Activated T-helper 1 cell treated with anti-CD3 and anti-CD28 coated beads, Interleukin-12 subunit alpha, Interleukin-12 subunit beta, Interleukin-2, Interleukin-4 antibody, amounts not matched to agents 30 ng/mL and 10 ng/mL and 1 ng/mL, durations not matched to agents 14 hours and 24 hours and 36 hours (primary cell): ENCODE measurements around the gene ACADM. TPM values are rescaled to one million over a fixed set of nuclear protein-coding genes. Genes with fewer than 3 reads are reported as not detected.
"Not testable (repeated sequence)": the region's sequence is repeated elsewhere in the genome, so short reads cannot be mapped to it uniquely, and the experiment has no call there.

Source experiments
- DNase-seq: peaks from one replicate; pipeline ENCODE4 v3.0.0; 2021; ENCODE audit warnings: low spot score
- H3K27ac Mint-ChIP-seq: one replicate; pipeline ENCODE4 v1.8.0; 2021; ENCODE audit warnings: mild to moderate bottlenecking, mixed read lengths
- H3K27me3 Mint-ChIP-seq: one replicate; pipeline ENCODE4 v1.8.0; 2022; ENCODE audit warnings: mild to moderate bottlenecking, moderate library complexity, mixed read lengths; ENCODE audit not compliant: insufficient read depth
- H3K36me3 Mint-ChIP-seq: one replicate; pipeline ENCODE4 v1.8.0; 2021; ENCODE audit warnings: low read depth, mixed read lengths
- H3K4me1 Mint-ChIP-seq: one replicate; pipeline ENCODE4 v1.8.0; 2021; ENCODE audit warnings: low read depth, mixed read lengths
- H3K4me3 Mint-ChIP-seq: one replicate; pipeline ENCODE4 v1.8.0; 2021; ENCODE audit warnings: mild to moderate bottlenecking, moderate library complexity, mixed read lengths
- H3K9me3 Mint-ChIP-seq: one replicate; pipeline ENCODE4 v1.8.0; 2021; ENCODE audit warnings: mixed read lengths
- intact Hi-C: fragments of 100-400 bp; cut with micrococcal nuclease; formaldehyde crosslinking; loops from one replicate; pipeline ENCODE4 v1.15.1; 2024
- total RNA-seq: library from RNA; stranded (reverse); gene quantifications from 2 replicates; pipeline ENCODE4 v1.2.3, GENCODE V29; 2022

The ACADM gene
- total RNA-seq, 1 donor from 2014 or later, result 53.2 TPM

DNA sequence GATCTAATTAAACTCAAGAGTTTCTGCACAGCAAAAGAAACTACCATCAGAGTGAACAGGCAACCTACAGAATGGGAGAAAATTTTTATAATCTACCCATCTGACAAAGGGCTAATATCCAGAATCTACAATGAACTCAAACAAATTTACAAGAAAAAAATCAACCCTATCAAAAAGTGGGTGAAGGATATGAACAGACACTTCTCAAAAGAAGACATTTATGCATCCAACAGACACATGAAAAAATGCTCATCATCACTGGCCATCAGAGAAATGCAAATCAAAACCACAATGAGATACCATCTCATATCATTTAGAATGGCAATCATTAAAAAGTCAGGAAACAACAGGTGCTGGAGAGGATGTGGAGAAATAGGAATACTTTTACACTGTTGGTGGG is 32.7 kb downstream of the ACADM start:
- DNase-seq, H3K27ac Mint-ChIP-seq, intact Hi-C loops, H3K4me3 Mint-ChIP-seq, H3K4me1 Mint-ChIP-seq, H3K27me3 Mint-ChIP-seq: not testable (repeated sequence)
- H3K36me3 Mint-ChIP-seq, result peaks cover 56% of the 10 kb centered on the region
- peaks cover 15% of the 10 kb centered on the region for H3K9me3 Mint-ChIP-seq

GRCh38 chr1:75758543-75758942 is 34.0 kb downstream of the ACADM start:
- H3K27ac Mint-ChIP-seq, intact Hi-C loops, H3K4me1 Mint-ChIP-seq, H3K4me3 Mint-ChIP-seq, H3K27me3 Mint-ChIP-seq, DNase-seq: not testable (repeated sequence)
- Mint-ChIP-seq H3K9me3 (peaks cover 15% of the 10 kb centered on the region), H3K36me3 (peaks cover 45% of the 10 kb centered on the region)

GRCh38 chr1:75764057-75764655 is 39.6 kb downstream of the ACADM start:
- H3K27me3 Mint-ChIP-seq, result no peaks in the 10 kb centered on the region
- H3K27ac Mint-ChIP-seq, result no peak overlapping the region
- H3K4me1 Mint-ChIP-seq, result no peaks in the 10 kb centered on the region
- H3K36me3 Mint-ChIP-seq, result peaks cover 8% of the 10 kb centered on the region
- H3K4me3 Mint-ChIP-seq, result no peak overlapping the region
- DNase-seq, result no peak
- intact Hi-C loops, result no loop called here
- H3K9me3 Mint-ChIP-seq, result no peaks in the 10 kb centered on the region

DNA sequence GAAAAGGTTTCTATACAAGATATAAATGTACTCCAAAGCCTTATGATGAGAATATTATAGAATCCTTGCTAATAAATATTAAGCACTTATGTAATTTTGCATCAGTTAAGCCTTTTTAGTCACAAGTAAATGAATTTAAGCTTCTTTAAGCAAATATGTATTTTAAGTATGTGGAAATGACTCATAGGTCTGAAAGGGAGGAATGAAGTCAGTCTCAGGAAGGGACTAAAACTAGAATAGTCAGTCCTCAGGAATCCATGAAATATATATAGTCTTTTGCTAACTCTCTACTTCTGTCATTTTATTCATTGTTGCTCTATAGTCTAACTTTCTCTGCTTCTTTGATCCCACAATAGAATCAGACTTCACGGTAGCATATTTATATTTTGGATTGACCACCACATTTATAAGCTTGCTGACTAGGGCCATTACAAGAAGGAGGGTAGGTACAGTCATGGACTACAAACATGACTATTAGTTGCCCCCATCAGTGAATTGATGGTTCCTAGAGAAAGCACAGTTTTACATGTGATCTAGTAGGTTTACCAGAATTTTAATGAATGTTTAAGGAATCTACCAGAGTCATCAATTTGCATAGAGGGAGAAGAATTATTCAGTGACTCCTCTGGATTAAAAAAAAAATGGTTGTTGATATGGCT is 41.3 kb downstream of the ACADM start:
- Mint-ChIP-seq H3K9me3 (no peaks in the 10 kb centered on the region), H3K27me3 (no peaks in the 10 kb centered on the region), H3K27ac (no peak overlapping the region), H3K4me3 (no peak overlapping the region), H3K4me1 (no peaks in the 10 kb centered on the region), H3K36me3 (peaks cover 6% of the 10 kb centered on the region)
- intact Hi-C loops, result no loop called here
- no peak for DNase-seq

GRCh38 chr1:75768016-75768415 is 43.5 kb downstream of the ACADM start:
- H3K27me3 Mint-ChIP-seq, result no peaks in the 10 kb centered on the region
- no peaks in the 10 kb centered on the region for H3K9me3 Mint-ChIP-seq
- no peak overlapping the region for H3K4me3 Mint-ChIP-seq
- no peak for DNase-seq
- no peaks in the 10 kb centered on the region for H3K4me1 Mint-ChIP-seq
- intact Hi-C loops, result no loop called here
- H3K36me3 Mint-ChIP-seq, result peaks cover 2% of the 10 kb centered on the region
- no peak overlapping the region for H3K27ac Mint-ChIP-seq

DNA sequence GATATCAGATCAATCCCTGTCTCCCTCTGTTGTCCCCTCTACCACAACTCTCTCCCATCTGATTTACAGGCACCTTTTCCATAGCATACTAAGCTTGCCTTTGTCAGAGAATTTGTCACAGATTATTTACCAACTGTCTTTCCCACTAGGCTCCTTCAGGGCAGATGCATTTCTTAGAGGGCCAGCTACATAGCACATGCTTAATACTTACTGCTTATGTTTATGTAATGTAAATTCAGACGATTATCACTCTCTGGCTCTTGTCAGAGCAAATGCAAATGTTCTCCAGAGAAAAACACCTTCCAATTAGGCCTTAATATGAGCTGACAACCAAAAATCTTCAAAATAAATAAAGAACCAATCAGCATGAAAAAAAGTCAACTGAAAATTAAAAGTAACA is 46.3 kb downstream of the ACADM start:
- no peak for DNase-seq
- Mint-ChIP-seq H3K9me3 (no peaks in the 10 kb centered on the region), H3K36me3 (peaks cover 1% of the 10 kb centered on the region), H3K27ac (no peak overlapping the region), H3K27me3 (peaks cover 3% of the 10 kb centered on the region), H3K4me1 (no peaks in the 10 kb centered on the region), H3K4me3 (no peak overlapping the region)
- intact Hi-C loops, result no loop called here

- H3K27ac Mint-ChIP-seq, result no peak overlapping the region
- H3K27me3 Mint-ChIP-seq, result peaks cover 3% of the 10 kb centered on the region
Observed at GRCh38 chr1:75771978-75772377, 47.5 kb downstream of the ACADM start.

DNA sequence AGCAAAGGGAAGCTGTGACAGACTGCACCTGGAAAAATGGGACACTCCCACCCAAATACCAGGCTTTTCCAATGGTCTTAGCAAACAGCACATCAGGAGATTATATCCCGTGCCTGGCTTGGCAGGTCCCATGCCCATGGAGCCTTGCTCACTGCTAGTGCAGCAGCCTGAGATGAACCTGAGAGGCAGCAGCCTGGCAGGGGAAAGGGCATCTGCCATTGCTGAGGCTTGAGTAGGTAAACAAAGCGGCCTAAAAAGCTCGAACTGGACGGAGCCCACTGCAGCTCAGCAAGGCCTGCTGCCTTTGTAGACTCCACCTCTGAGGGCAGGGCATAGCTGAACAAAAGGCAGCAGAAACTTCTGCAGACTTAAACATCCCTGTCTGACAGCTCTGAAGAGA is 53.3 kb downstream of the ACADM start:
- DNase-seq, H3K4me1 Mint-ChIP-seq, H3K36me3 Mint-ChIP-seq, intact Hi-C loops, H3K4me3 Mint-ChIP-seq, H3K9me3 Mint-ChIP-seq, H3K27ac Mint-ChIP-seq: not testable (repeated sequence)
- H3K27me3 Mint-ChIP-seq, result peaks cover 18% of the 10 kb centered on the region

More at GRCh38 chr1:75771978-75772377, 47.5 kb downstream of the ACADM start:
- H3K36me3 Mint-ChIP-seq, result peaks cover 1% of the 10 kb centered on the region
- H3K9me3 Mint-ChIP-seq, result no peaks in the 10 kb centered on the region
- no peak overlapping the region for H3K4me3 Mint-ChIP-seq
- intact Hi-C loops, result no loop called here
- no peaks in the 10 kb centered on the region for H3K4me1 Mint-ChIP-seq
- no peak for DNase-seq

- H3K9me3 Mint-ChIP-seq, DNase-seq, intact Hi-C loops, H3K4me3 Mint-ChIP-seq, H3K4me1 Mint-ChIP-seq, H3K36me3 Mint-ChIP-seq, H3K27ac Mint-ChIP-seq: not testable (repeated sequence)
- peaks cover 18% of the 10 kb centered on the region for H3K27me3 Mint-ChIP-seq
Observed at GRCh38 chr1:75778694-75779093, 54.2 kb downstream of the ACADM start.

- H3K27ac Mint-ChIP-seq, DNase-seq, H3K4me1 Mint-ChIP-seq, H3K4me3 Mint-ChIP-seq, H3K9me3 Mint-ChIP-seq, H3K36me3 Mint-ChIP-seq: not testable (repeated sequence)
- H3K27me3 Mint-ChIP-seq, result peaks cover 16% of the 10 kb centered on the region
- intact Hi-C loops, result loop anchor here (10.0 kb wide), 1 partner anchor 1045 kb away; the partner anchor contains the start of genes CRYZ and TYW3
Observed at GRCh38 chr1:75780183-75780582, 55.7 kb downstream of the ACADM start.

DNA sequence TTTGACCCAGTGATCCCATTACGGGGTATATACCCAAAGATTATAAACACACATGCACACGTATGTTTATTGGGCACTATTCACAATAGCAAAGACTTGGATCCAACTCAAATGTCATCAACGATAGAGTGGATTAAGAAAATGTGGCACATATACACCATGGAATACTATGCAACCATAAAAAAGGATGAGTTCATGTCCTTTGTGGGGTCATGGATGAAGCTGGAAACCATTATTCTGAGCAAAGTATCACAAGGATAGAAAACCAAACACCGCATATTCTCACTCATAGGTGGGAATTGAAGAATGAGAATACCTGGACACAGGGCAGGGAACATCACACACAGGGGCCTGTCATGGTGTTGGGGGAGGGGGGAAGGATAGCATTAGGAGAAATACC is 59.4 kb downstream of the ACADM start:
- H3K4me3 Mint-ChIP-seq, DNase-seq, H3K9me3 Mint-ChIP-seq: not testable (repeated sequence)
- Mint-ChIP-seq H3K27me3 (peaks cover 11% of the 10 kb centered on the region), H3K4me1 (peaks cover 23% of the 10 kb centered on the region), H3K36me3 (peaks cover 31% of the 10 kb centered on the region), H3K27ac (peak overlapping the region; percentile 76)
- intact Hi-C loops, result loop anchor here (10.0 kb wide), 1 partner anchor 1049 kb away; the partner anchor contains the start of genes CRYZ and TYW3

GRCh38 chr1:75785320-75785982 is 60.9 kb downstream of the ACADM start:
- peaks cover 38% of the 10 kb centered on the region for H3K4me1 Mint-ChIP-seq
- H3K27ac Mint-ChIP-seq, result peak overlapping the region; percentile 99
- peak overlapping the region; percentile 97 for H3K4me3 Mint-ChIP-seq
- no peak for DNase-seq
- no peaks in the 10 kb centered on the region for H3K9me3 Mint-ChIP-seq
- peaks cover 46% of the 10 kb centered on the region for H3K36me3 Mint-ChIP-seq
- intact Hi-C loops, result loop anchor here (5.0 to 10.0 kb wide), 2 partner anchors 1051 to 1432 kb away; partner anchors contain the start of genes CRYZ, PIGK and TYW3
- H3K27me3 Mint-ChIP-seq, result peaks cover 6% of the 10 kb centered on the region
